Measurements from ENCODE around the gene GRIN3A. TPM values are rescaled to one million over a fixed set of nuclear protein-coding genes. Genes with fewer than 3 reads are reported as not detected.

Gene GRIN3A
- total RNA-seq = under 1 TPM in 1 of 2 experiments, not detected in 1; 0.03 TPM

DNA sequence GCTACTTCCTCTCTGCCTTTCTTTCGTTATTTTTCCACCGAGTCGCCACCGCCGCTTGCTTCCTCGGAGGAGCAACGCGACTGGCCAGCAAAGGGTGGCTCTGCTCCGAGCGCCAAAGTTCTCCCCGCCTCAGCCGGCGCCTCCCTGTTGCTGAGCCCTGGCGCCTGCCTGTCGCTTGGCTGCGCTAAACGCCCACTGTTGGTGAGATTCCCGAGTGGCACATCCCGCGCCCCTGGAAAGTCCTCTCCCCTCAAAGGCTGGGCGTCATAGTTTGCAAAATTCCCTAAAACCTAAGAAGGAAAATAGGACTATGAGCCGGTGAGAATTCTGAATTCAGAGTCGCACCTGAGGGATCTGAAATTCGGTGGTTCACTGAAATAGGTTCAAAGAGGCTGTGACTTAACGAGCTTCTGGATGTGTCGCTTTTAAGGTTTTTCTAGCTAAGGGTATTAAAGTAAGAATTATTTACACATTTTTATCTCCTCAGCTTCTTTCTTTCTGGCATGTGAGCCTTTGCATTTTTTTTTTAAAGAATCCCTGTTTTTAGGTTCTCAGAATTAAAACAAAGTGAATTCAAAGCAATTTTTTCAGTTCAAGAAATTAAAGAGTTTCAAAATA lies at the start of gene GRIN3A:
GRIN3A (minus strand) TSS at position 82 of the 618 bp plus-strand sequence. CDS start 668 bp downstream, outside the sequence.

DNA sequence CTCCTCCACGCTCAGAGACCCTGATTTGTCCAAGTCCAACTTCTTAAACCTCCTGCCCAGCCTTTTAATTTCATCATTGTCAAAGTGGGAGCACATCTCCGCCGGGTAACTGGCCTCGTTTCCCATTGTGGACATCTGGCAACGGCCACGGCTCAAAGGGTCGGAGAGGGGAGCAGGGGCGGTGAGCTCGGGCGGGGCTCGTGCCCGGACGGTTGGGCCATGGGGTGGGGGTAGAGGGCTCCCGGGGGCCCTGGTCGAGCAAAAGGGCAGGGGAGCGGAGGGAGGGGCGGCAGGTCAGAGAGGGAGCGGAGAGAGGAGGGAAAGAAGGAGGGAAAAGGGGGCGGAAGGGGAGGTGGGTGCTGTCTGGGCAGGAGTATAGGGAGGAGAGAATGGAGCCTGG lies 143.7 kb downstream of the GRIN3A start, which contains the start of gene PPP3R2:
PPP3R2 (minus strand) TSS at position 174 of the 400 bp plus-strand sequence; CDS start at position 126, 48 bp downstream.

DNA sequence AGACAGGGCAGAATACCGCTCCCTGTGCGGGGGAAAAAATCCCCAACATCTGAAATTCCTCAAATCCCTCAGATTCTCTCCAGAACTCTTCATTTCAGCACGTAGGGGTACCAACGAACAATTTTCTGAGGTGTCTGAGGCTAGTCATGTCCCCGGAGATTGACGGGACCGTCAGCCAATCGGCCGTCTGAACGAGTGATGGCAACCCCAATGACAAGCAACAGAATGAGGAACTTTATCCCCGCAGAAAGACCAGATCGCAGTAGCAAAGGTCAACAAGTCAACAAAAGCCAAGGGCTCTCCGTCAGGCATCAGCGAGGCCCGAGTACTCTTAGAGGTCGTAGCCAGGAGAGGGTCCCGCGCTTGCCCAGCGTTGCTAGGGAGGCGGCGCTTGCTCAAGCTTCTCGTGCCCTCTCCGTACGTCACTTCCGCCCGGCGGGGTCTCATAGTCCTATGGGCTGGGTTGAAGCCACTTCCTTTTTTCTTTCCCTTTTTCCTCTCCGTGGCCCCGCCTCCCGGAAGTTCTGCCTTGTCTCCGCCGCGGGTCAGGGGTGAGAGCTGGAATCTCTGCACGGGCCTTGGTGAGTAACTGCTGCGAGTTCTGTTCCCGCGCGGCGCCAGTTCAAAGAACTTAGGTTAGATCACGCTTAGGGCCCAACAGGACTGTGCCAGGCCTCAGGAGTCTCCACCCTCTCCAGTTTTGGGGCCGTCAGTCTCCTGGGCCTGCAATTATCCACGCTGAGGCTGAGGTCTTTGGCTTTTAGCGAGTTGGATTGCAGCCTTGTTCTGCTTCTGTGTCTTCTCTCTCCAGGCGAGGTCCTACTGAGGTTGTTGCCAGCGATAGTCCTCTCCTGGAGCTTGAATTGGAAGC lies 204.9 kb downstream of the GRIN3A start, which contains the start of gene RNF20:
RNF20 (plus strand) TSS at position 520 of the 871 bp plus-strand sequence. CDS start 1,571 bp downstream, outside the sequence.

Other genes starting within 250 kb of the GRIN3A start
- 10 to 100 TPM; 46.7 to 46.8 TPM for gene RNF20, start 204.8 kb downstream of the GRIN3A start, total RNA-seq
- gene PPP3R2, start 143.7 kb downstream of the GRIN3A start, total RNA-seq = not detected